NCI-H345 treated with DMSO at 0.1 percent for 48 hours (cell line): ENCODE data around the gene LY86.

Experiments used
- DNase-seq: peaks from one replicate; lab custom pipeline; 2025; ENCODE audit not compliant: unreplicated experiment; lab: John Stamatoyannopoulos, UW

LY86 gene

GRCh38 chr6:6679633-6680032 is 91.1 kb downstream of the LY86 start:
- DNase-seq, result no peak

- DNase-seq, result no peak
These were observed 92.0 kb downstream of the LY86 start for GRCh38 chr6:6680526-6680925.

- DNase-seq, result no peak
These were observed 92.7 kb downstream of the LY86 start for GRCh38 chr6:6681075-6681849.

- DNase-seq, result no peak
These were observed 93.7 kb downstream of the LY86 start for GRCh38 chr6:6682225-6682624.

GRCh38 chr6:6683969-6684833 is 95.7 kb downstream of the LY86 start:
- DNase-seq, result no peak

- no peak for DNase-seq
These were observed 96.9 kb downstream of the LY86 start for GRCh38 chr6:6685249-6686040.

GRCh38 chr6:6686176-6686575 is 97.7 kb downstream of the LY86 start:
- no peak for DNase-seq

GRCh38 chr6:6686748-6687601 is 98.5 kb downstream of the LY86 start:
- DNase-seq, result peak; percentile 41

GRCh38 chr6:6688283-6688682 is 99.8 kb downstream of the LY86 start:
- peak; percentile 18 for DNase-seq

GRCh38 chr6:6688951-6689350 is 100.4 kb downstream of the LY86 start:
- no peak for DNase-seq

- DNase-seq, result no peak
These were observed 101.1 kb downstream of the LY86 start for GRCh38 chr6:6689400-6690143.

- no peak for DNase-seq
These were observed 101.6 kb downstream of the LY86 start for GRCh38 chr6:6690144-6690483.

- no peak for DNase-seq
These were observed 105.9 kb downstream of the LY86 start for GRCh38 chr6:6694368-6694780.

- DNase-seq, result no peak
These were observed 106.5 kb downstream of the LY86 start for GRCh38 chr6:6694825-6695624.

GRCh38 chr6:6695625-6696276 is 107.2 kb downstream of the LY86 start:
- no peak for DNase-seq

- DNase-seq, result no peak
These were observed 108.5 kb downstream of the LY86 start for GRCh38 chr6:6696867-6697531.

- DNase-seq, result no peak
These were observed 109.1 kb downstream of the LY86 start for GRCh38 chr6:6697620-6698019.

GRCh38 chr6:6699741-6700367 is 111.3 kb downstream of the LY86 start:
- DNase-seq, result peak; percentile 39
